Glomerular visceral epithelial cell (primary cell): ENCODE data around the gene LRRN4CL.

Source experiments
- DNase-seq: peaks from one replicate; pipeline ENCODE4 v3.0.0-alpha.2; 2016; ENCODE audit errors: extremely low spot score

Gene LRRN4CL

DNA sequence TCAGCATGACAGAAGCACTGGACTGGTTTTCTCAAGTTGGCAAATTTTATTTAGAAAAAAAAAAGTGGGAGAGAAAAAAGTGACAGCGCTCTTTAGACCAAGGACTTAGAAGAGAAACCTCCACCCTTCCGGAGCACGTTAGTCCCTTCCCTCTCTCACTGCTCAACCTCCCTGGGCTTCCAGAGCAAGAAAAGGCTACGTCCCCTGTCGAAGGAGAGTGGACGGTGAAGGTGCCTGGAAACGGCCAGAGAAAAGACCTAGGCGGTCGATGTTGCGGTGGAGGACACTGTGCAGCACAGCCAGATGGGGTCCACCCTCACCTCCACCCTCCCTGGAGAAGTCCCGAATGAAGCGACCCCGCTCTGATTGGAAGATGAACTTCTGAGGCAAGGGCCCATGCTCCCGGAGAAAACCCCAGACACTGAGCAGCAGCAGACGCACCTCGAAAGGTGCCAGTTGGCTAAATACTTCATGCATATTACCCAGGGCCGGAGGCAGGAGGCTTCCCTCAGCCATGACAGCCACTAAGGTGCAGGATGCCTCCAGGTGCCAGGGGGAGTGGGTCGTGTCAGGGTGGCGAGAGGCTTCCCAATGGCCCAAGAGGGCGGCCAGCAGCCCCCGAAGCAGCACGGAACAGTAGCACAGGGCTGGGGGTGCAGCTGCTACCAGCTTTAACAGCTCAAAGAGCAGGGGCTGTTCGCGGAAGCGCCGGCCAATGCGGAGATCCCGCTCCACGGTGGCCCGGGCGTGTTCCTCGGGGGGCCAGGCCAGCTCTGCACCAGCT lies 42.3 kb downstream of the LRRN4CL start:
- DNase-seq: no peak

DNA sequence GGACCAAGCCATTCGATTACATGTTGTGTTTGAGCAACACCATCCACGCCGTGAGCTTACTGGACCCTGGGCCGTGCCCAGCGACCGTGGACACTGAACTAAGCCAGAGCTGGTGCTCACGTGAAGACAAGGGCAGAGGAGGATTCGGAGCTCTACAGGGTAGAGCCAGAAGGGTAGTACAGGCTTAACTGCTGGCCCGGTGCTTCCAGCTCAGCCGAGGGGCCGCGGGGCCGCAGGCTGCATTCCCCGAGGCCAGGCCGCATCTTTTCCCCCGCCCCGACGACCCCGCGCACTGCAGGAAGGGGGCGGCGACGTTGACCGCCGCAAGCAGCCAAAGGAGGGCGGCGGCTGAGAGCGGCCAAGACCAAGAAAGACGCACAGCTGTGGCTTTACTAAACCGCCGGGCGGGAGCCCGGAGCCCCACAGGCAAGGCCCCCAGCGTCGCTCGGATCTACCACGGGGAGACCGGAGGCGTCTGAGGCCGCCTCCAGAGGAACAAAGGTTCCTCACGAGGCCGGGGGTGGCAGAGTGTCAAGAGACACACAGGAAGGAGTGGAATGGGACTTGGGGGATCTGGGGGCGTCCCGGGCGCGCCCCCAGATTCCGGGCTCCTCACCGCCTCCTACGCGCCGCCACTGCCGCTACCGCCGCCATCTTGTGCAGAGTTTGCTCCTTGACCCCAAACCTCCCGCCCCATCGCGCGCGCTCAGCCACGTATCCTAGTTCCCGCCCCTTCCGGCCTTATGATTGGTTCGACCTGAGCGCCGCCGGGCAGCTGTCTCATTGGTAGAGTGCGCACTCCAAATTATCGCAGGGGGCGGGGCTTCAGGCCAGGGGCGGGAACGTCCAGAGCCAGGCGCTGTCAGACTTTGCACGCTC lies 43.1 kb downstream of the LRRN4CL start, which contains the start of gene GANAB:
TSS of gene GANAB (minus strand) at position 668 of the 879 bp plus-strand sequence. CDS start at position 654, 14 bp downstream.
- peak; percentile 97 for DNase-seq

DNA sequence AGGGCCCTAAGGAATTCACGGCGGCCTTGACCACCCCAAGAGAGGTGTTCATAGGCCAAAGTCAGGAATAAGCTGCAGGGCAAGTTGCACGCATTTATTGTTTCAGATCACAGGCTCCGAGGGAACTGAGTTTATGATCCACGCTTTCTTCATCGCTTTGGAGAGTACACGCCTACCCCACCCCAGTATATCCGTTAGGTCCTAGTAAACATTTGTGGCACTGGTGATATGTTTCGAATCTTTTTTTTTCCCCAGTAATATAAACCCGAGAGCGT lies 43.7 kb downstream of the LRRN4CL start:
- no peak for DNase-seq

DNA sequence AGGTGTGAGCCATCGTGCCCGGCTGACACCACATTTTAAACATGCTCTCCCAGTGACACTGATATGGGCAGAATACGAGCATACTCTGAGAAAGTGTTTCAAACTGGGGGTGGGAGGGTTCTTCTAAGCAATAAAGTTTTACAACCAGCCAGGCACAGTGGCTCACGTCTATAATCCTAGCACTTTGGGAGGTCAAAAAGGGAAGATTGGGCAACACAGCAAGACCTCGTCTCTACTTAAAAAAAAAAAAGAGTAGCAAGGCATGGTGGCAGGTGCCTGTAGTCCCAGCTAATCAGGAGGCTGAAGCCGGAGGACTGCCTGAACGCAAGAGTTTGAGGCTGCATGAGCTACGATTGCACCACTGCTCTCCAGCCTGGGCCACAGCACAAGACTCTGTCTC lies 45.1 kb downstream of the LRRN4CL start:
- no peak for DNase-seq
